HTERT RPE-1 (cell line): ENCODE measurements around the gene OR6C75.
"Not testable (repeated sequence)": the region's sequence is repeated elsewhere in the genome, so short reads cannot be mapped to it uniquely, and the experiment has no call there.

ENCODE experiments used
- in situ Hi-C: fragments of 300-500 bp; cut with MboI; formaldehyde crosslinking; loops from 4 replicates; pipeline ENCODE4 v1.14.3; 2020; ENCODE audit warnings: low sequenced_read_pairs

The OR6C75 gene

DNA sequence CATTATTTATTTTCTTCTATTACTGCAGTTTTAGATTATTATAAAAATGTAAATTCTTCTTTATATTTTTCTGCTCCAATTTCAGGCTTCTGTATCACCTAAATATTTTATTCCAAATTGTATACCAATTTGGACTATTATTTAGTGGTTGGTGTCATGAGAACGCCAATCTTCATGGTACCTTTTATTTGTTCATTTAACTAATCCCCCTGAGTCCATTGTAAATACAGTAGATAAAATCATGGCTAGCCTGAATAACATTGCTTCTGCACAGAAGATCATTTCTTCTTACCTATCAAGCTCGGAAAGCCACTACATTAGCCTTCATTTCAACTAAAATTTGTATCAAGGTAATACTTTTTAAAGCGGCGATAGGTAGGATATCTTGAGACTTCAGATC lies at the start of gene OR6C75:
TSS of gene OR6C75 (plus strand) at position 301 of the 400 bp plus-strand sequence. CDS start 2,136 bp downstream, outside the sequence.
- in situ Hi-C loops: no loop called here

DNA sequence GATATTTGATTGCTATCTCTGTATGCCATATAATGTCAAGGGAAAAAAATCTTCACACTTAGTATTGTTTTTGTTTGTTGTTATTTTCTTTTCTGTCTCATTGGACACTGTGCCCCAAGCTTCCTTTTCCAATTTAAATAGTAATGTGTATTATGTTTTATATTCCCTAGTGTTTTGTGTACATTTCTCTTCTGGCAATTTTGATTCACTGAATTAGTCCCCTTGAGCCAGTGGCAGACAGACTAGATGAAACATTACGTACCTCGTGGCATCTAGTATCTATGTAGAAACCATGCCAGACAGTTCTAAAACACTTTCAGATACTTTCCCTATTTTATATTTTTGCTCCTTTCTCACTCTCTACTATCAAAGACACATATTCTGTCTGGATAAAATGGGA lies 48.7 kb upstream of the OR6C75 start, which contains the start of gene OR6C1:
TSS of gene OR6C1 (plus strand) at position 301 of the 400 bp plus-strand sequence. CDS start 6,257 bp downstream, outside the sequence.
- in situ Hi-C loops: no loop called here

DNA sequence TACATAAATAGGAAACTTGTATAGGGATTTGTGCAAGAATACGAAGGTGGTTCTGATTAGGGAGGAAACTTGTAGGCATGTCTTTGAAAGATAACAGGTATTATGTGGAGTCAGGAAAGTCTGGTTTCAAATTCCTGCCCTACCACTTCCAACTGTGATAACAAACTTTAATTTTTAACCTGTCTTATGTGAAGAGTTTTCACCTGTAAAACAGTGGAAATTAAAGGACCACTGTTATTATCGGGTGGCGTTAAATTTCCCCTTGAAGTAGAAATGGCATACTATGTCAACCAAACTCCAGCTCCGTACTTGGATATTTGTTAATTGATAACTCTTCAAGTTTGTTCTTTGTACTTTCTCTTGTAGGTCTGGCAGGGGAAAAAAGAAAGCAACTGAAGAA lies 42.6 kb upstream of the OR6C75 start:
- in situ Hi-C loops: no loop called here

DNA sequence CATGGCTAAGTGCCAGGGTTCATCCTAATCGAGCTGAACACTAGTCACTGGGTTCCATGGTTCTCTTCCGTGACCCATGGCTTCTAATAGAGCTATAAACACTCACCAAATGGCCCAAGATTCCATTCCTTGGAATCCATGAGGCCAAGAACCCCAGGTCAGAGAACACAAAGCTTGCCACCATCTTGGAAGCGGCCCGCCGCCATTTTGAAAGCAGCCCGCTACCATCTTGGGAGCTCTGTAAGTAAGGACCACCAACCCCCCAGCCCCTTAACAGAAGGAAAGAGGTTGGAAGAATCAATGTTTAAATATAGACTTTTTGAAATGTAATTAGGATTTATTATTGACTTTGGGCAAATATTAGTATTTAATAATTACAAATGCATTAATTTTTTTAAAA lies 37.0 kb upstream of the OR6C75 start:
- in situ Hi-C loops: not testable (repeated sequence)

DNA sequence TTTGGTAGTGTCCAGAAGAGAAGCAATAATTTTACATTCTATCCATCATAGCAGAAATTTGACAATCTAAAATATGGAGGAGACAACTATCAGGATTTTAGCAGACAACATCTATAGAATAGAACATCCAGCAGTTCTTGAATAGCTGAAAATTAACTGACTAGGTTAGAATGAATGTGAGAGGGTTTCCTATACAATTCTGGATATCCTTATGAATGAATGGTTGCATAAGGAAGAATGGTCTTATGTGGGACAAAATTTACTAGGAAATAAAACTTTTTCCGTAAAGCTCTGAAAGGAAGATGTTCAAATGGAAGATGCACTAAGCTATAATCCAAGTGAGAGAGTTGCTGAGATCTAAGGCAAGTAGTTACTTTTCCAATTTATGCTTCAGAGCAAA lies 32.3 kb upstream of the OR6C75 start, which contains the start of gene OR6C3:
TSS of gene OR6C3 (plus strand) at position 301 of the 400 bp plus-strand sequence. CDS start 955 bp downstream, outside the sequence.
- in situ Hi-C loops: no loop called here

DNA sequence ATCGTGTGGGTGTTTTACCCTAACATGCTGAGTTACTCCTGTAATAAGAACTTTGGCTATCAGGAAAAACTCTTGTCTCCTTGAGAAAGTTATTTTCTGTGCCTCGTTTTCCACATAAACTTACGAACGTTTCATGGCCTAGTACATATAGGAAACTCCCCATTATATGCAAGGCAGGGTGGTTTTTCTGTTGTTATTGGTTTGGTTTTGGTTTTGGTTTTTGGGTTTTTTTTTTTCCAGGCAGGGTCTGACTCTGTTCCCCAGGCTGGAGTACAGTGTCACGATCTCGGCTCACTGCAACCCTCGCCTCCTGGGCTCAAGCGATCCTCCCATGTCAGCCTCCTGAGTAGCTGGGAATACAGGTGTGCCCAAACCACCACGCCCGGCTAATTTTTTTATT lies 26.8 kb upstream of the OR6C75 start:
- in situ Hi-C loops: no loop called here

DNA sequence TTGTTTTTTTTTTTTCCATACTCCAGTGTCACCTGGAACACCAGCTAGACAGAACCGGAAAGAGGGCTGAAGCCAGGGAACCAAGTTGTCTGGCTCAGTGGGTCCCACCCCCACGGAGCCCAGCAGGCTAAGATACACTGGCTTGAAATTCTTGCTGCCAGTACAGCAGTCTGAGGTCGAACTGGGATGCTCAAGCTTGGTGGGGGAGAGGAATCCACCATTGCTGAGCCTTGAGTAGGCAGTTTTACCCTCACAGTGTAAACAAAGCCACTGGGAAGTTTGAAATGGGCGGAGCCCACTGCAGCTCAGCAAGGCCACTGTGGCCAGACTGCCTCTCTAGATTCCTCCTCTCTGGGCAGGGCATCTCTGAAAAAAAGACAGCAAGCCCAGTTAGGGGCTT lies 7.4 kb upstream of the OR6C75 start:
- in situ Hi-C loops: not testable (repeated sequence)

DNA sequence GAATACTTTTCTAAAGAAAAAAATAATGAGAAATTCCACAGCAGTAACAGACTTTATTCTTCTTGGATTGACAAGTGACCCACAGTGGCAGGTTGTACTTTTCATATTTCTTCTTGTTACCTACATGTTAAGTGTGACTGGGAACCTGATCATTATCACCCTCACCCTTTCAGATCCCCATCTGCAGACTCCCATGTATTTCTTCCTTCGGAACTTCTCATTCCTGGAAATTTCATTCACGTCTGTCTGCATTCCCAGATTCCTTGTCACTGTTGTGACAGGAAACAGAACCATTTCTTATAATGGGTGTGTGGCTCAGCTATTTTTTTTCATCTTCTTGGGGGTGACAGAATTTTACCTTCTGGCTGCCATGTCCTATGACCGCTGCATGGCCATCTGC lies 2.3 kb downstream of the OR6C75 start:
- in situ Hi-C loops: no loop called here

DNA sequence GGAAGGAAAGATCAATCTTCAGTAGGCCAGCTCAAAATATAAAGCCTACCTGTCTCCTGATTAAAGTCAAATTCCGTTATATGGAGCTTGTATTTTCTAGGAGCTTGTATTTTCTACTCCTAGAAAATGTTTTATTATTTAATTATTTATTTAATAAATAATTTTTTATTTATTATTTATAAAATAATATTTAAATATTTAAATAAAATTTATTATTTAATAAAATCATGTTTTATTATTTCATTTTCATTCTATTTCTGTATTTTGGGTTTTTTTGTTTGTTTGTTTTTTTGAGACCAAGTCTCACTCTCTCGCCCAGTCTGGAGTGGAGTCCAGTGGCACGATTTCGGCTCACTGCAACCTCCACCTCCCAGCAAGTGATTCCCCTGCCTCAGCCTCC lies 9.7 kb downstream of the OR6C75 start:
- in situ Hi-C loops: no loop called here

DNA sequence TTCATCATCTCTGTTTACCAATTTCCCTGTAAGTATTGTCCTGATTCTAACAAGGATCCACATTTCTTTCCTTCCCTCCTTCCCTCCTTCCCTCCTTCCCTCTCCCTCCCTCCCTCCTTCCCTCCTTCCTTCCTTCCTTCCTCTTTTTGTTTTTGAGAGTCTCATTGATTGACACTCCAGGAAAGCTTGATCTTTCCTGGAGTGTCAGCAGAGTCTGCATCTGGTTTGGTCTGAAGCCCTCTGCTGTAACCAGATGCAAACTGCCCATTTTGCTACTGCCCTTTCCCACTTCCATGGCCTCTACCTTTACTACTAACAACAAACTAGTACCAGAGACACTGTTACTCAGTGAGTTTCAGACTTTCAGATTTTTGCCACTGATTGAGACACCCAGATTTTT lies 23.1 kb downstream of the OR6C75 start:
- in situ Hi-C loops: no loop called here

DNA sequence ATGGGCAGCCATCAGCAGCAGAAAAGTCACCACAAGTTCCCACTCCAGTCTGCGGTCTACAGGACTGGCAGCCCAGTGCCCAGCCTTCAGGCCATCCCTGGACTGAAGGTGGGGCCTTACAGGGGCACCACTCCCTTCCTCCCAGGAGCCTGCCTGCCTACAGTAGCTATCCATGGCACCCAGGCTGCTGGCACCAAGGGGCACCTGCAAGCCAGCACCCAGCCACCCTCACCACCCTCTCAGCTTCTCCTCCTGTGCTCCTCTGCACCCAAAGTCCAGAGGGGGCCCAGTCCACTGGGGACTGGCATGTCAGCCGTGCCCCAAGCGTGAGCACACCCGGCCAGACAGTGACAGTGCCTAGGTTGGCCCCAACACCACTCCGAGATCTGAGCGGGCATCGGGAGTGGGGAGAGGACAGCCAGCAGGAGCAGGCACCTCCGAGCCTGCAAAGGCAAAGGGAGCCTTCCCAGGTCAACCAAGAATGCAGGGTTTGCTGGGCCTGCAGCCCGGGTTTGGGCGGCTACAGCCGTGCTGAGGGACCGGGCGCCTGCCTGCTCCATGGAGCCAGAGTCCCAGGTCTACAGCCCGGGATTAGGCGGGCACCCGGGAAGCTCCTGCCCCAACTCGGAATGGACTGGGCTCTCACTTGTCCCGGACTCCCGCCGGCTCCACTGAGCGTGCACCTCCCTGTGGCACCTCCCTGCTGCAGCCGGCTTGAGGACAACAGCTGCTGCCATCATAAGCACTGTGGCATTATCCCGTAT lies 29.4 kb downstream of the OR6C75 start:
- in situ Hi-C loops: no loop called here

DNA sequence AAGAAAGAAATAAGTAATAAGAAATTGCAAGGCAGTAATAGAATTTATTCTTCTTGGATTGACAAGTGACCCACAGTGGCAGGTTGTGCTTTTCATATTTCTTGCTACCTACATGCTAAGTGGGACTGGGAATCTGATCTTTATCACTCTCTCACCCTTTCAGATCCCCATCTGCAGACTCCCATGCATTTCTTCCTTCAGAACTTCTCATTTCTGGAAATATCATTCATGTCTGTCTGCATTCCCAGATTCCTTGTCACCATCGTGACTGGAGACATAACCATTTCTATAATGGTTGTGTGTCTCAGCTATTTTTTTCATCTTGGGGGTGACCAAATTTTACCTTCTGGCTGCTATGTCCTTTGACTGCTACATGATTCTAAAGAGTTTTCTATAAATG lies 33.6 kb downstream of the OR6C75 start:
- in situ Hi-C loops: no loop called here

DNA sequence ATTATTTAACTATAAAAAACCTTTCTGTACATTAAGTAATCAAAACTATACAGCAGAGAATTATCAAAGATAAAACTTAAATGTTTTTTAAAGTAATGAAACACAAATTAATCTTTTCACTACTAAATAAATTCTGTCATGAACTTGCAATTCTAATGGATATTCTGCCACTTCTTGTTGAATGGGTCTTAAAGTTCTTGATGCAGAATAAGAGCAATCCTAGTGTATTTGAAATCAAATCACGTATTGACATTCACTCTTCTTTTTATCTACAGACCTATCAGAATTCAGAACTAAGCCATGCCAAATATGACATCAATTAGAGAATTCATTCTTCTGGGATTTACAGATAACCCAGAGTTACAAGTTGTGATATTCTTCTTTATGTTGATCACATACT lies 37.5 kb downstream of the OR6C75 start, which contains the start of gene OR6C65:
TSS of gene OR6C65 (plus strand) at position 301 of the 400 bp plus-strand sequence. CDS start at position 301, 0 bp downstream.
- in situ Hi-C loops: no loop called here

DNA sequence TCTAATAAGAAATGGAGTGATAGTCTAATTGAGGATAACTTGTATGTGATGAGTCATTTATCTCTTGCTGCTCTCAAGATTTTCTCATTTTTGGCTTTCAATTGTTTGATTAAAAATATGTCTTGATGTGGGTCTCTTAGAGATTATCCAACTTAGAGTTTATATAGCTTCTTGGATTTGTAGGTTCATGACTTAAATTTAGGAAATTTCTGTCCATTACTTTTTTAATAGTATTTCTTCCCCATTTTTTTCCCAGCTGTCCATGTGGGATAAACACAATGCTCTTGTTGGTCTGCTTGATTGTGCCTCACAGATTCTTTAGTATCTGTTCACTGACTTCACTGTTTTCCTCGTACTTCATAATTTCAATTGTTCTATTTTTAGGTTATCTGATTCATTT lies 45.1 kb downstream of the OR6C75 start:
- in situ Hi-C loops: no loop called here

DNA sequence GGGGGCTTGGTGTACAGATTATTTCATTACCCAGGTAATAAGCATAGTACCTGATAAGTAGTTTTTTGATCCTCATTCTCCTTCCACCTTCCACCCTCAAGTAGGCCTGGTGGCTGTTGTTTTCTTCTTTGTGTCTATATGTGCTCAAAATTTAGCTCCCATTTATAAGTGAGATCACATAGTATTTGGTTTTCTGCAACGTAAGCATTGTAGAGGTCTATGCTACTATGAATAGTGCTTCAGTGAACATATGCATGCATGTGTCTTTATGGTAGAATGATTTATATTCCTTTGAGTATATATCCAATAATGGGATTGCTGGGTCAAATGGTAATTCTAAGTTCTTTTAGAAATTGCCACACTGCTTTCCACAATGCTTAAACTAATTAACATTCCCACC lies 46.4 kb downstream of the OR6C75 start:
- in situ Hi-C loops: not testable (repeated sequence)

DNA sequence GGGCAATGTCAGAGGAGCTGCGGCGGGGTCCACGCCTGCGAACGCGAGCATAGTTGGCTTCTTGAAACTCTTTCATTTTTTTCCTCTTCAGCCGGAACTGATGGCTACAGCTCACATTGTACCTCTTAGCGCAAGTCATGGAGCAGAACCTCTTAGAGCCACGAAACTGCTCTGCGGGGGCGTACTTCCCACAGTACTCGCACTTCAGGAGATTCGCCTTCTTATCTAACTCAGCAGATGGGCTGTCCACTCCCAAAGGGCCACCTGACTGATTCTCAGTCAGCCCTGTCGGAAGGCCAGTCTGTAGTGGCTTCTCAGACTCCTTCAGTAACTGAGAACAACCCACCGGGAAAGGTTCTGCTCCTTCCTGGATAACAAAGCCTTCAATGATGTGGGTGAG lies 49.4 kb downstream of the OR6C75 start:
- in situ Hi-C loops: not testable (repeated sequence)

DNA sequence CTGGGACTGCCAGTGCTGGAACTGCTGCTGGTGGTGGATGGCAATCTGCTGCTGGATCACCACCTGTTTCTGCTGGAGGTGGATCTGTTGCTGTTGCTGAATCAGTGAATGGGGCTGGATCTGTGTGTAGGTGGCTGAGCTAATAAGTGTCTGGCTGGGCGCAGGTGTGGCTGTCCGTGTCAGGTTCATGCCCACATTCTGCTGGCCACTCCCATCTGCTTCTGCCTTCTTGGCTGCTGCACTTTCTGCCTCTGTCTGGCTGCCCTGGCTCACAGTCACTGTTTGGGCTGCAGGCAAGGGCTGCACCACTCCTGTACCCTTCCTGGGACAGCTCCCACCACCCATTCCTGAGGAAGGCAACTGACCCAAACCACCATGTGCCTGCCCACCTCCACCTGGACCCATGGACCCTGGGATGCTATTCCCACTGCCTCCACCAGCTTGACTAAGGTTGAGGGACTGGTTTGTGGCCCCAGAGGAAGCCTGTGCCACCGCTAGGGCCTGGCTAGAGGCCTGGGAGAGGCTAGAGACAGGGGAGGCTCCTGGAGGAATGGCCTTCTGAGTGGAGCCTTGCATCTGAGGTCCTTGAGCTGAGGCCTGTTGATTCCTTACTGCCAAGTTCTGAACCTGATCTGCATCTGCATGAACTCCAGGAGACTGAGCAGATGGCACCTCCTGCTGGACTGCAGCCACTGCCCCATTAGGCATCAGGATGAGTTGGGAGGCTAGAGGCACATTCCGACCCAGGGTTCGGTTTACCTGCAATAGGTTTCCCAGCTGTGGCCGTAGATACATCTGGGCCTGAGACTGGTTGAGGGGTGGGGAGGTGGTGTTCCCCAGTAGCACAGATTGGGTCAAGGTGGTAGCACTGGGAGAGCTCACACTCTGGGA lies 51.0 kb downstream of the OR6C75 start:
- in situ Hi-C loops: not testable (repeated sequence)

DNA sequence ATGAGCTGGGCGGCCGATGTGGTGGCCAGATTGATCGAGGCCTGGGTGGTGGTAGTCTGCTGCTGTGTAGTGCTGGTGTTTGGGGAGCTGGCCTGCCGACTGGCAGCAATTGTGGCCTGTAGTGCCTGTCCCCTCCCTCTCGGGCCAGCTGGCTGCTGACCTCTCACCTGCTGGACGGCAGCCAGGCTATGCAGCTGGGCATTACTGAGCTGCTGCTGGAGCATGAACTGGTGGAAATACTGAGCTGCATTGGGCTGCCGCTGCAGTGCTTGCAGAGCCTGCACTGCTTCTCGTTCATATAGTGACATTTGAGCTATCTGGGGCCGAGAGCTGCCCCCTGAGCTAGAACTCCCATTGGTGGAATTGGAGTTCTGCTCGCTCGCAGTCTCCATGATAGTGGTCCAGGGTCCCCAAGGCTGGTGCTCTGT lies 51.6 kb downstream of the OR6C75 start:
- in situ Hi-C loops: not testable (repeated sequence)

DNA sequence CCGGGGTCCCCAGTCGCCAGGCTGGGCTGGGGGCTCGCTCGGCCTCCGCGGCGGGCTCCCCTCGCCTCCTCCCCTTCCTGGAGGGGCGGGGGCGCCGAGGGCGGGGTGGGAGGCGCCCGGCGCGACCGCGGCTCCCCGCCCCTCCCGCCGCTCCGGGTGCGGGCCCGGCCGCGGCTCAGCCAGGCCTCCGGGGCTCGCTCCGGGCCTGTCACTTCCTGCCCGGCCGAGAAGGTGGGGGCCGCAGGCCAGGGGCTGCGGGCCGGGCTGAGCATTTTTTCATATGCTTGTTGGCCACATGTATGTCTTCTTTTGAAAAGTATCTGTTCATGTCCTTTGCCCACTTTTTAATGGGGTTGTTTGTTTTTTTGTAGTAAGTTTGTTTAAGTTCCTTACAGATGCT lies 52.1 kb downstream of the OR6C75 start:
- in situ Hi-C loops: not testable (repeated sequence)

DNA sequence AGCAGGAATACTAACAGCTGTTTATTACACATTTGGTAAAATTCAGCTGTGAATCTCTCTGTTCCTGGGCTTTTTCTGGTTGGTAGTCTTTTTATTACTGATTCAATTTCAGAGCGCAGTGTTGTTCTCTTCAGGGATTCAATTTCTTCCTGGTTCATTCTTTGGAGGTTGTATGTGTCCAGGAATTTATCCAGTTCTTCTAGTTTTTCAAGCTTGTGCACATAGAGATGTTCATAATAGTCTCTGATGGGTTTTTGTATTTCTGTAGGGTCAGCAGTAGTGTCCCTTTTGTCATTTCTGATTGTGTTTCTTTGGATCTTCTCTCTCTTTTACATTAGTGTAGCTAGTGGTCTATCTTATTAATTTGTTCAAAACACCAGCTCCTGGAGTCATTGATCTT lies 54.2 kb downstream of the OR6C75 start:
- in situ Hi-C loops: no loop called here
